Measurements from ENCODE around the gene VAMP2.
A peak's percentile ranks its signal among the peaks of the same experiment; 100 is the strongest.

DNA sequence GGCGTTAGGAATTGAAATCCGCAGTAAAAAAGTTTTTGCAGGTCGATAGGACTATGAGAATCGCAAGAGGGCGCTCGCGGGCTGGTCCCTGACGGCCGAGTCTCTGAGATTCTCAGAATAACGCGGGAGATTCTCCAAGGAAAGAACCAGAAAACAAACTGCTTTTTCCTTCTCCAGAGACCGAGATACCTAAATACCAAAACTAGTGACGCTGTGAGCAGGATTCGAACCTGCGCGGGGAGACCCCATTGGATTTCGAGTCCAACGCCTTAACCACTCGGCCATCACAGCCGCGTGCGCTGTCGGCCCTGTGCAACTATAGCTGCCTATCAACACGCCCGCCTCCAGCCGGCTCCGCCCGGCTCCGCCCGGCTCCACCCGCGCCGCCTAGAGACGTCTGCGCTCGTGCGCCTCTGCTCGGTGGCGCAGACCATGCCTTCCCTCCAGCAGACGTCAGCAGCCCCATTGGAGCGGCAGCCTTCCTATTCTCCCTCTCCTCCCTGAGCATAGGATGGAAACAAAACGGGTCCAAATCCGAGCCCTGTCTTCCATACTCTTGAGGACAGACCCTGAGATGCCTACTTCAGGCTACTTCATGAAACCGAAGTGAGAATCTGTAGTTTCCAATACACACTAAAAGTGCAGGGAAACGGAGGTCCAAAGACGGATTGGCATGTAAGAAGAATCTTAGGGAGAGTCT lies 23.9 kb downstream of the VAMP2 start:
- TF ChIP-seq NR3C1 (IDR thresholded peaks at IDR 0.05) (no peak), MYC (IDR thresholded peaks at IDR 0.05; ENCODE audit: borderline replicate concordance, low read length) (peak; percentile 98; the same call in 1 of the 2 replicates)
